GM12873 (cell line): ENCODE data around the gene KLHDC4.

Experiments used
- CTCF ChIP-seq: IDR thresholded peaks from 2 replicates; pipeline ENCODE4 v1.5.1; 2012; ENCODE audit warnings: low read depth, mild to moderate bottlenecking, moderate library complexity, low read length, control low read depth; ENCODE audit not compliant: insufficient read depth; ENCODE audit errors: missing control alignments

The KLHDC4 gene

DNA sequence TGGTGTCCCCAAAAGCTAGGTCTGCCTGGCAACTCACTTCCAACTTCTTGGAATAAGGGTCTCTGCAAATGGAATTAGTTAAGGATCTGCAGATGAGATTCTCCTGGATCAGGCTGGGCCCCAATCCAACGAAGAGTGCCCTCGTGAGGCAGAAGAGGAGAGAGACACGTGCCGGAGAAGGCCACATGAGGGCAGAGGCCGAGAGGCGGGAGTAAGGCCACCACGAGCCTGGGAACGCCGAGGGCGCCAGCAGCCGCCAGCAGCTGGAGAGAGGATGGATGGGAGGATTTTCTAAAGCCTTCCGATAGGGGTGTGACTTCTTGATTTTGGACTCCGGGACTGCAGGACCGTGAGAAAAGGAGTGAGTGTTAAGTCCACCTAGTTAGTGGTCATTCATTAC is 87.2 kb downstream of the KLHDC4 start:
- no peak for TF ChIP-seq CTCF

GRCh38 chr16:87677830-87678229 is 88.0 kb downstream of the KLHDC4 start:
- TF ChIP-seq CTCF, result no peak

- TF ChIP-seq CTCF, result no peak
These were observed 90.6 kb downstream of the KLHDC4 start for GRCh38 chr16:87675111-87675719.

DNA sequence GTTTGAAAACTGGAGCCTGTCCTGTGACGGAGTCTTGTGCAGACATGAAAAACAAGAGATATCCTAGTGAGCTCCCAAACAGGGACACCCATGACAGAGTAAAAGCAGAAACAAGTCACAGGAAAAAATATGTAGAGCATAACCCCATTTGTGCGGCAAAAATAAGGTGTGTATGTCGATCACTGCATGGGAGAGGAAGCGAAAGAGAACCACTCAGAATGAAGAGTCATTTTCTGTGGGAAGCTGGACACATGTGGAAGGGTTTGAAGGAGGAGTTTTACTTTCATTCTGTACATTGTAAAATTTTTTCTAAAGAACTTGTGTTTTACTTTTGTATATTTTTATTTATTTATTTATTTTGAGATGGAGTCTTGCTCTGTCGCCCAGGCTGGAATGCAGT is 91.4 kb downstream of the KLHDC4 start:
- no peak for TF ChIP-seq CTCF

DNA sequence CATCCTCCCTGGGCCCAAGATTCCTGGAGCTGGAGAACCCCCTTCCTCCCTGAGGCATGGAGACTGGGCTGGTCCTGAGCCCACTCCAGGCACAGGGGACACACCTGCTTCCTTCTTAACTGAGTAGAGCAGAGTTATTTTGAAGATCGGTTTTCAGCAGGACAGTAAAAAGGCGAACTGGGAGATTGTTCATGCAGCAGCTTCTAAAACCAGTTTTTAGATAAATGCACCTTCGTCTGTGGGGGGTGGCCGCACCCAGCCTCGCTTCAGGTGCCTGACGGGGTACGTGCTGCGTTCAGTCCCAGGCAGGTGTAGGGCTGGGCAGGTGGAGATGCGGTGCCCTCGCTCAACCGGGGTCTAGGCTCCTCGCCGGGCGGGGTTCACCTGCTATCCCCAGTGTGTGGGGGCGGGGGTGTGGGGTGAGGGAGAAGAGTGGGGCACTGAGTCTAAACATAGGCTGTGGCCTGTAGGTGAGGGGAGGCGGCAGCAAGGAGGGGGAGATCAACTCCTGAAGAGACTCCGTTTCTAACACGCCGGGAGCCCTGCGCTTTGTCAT is 94.0 kb downstream of the KLHDC4 start:
- TF ChIP-seq CTCF, result no peak

DNA sequence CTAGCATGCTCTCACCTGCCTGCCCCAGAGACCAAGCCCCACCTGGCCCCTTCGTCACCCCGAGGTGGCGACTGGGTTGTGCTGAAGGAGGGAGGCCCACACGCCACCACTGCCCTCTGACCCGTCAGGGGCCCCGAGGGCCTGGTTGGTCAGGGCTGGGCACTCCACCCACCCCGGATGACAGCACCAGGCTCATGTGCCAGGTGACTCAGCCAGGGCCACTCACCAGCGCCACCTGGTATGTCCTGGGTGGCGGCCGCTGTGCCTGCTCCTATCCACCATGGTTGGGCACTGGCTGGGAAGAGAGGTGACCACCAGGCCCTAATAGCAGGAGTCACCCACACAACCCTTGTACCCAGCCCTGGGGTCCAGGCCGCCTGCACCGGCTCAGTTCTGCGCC is 94.6 kb downstream of the KLHDC4 start:
- TF ChIP-seq CTCF, result no peak

DNA sequence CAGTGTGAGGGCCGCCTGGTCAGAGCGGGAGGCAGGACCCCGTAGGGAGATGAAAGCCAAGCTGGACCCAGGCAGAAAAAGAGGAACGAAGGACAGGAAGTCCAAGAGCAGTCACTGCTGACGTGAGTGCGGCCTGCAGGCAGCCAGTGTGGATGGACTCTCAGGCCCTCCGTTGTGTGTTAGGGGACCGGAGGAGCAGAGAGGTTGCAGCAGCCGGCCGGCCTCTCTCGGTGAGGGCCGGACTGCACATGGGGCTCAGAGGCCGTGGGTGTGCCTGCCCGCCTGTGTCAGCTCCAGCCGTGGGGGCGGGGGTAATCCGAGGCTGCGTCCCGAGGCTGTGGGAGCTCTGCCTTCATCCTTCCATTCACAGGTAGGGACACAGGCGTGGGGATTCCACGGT is 96.1 kb downstream of the KLHDC4 start:
- TF ChIP-seq CTCF, result no peak

- TF ChIP-seq CTCF, result no peak
These were observed 97.8 kb downstream of the KLHDC4 start for GRCh38 chr16:87667946-87668345.
